Left ventricle myocardium inferior (tissue), 1 donor: ENCODE measurements around the gene SLC16A2. TPM values are rescaled to one million over a fixed set of nuclear protein-coding genes. Genes with fewer than 3 reads are reported as not detected.
"Not testable (repeated sequence)": the region's sequence is repeated elsewhere in the genome, so short reads cannot be mapped to it uniquely, and the experiment has no call there.

ENCODE experiments used
- DNase-seq: peaks from one replicate; pipeline ENCODE4 v3.0.0-alpha.2; 2020
- H3K27ac ChIP-seq: fragments of 200-600 bp; replicated peaks from 2 replicates; pipeline ENCODE4 v1.8.0; 2021
- H3K27me3 ChIP-seq: fragments of 200-600 bp; 2 replicates; pipeline ENCODE4 v1.8.0; 2021; ENCODE audit warnings: low read depth
- H3K36me3 ChIP-seq: fragments of 200-600 bp; 2 replicates; pipeline ENCODE4 v1.8.0; 2021
- H3K4me1 ChIP-seq: fragments of 200-600 bp; 2 replicates; pipeline ENCODE4 v1.8.0; 2021
- H3K4me3 ChIP-seq: fragments of 200-600 bp; 2 replicates; pipeline ENCODE4 v1.8.0; 2021; ENCODE audit warnings: mild to moderate bottlenecking, moderate library complexity
- H3K9me3 ChIP-seq: fragments of 200-600 bp; replicated peaks from 2 replicates; pipeline ENCODE4 v1.8.0; 2021
- intact Hi-C: fragments of 100-400 bp; cut with micrococcal nuclease; formaldehyde crosslinking; loops from one replicate; pipeline ENCODE4 v1.11.0; 2022
- total RNA-seq: library from RNA; stranded (reverse); fragmentation: NEBNext Ultra II Directional; extraction: Animal tissue kit (Norgen Biotek cat#: 25700); gene quantifications from one replicate; pipeline ENCODE4 v1.2.1, GENCODE V29; 2021
- TF ChIP-seq, protein P1 (sequence below): fragments of 200-600 bp; IDR thresholded peaks from 2 replicates; pipeline ENCODE4 v1.8.0; 2021; ENCODE audit warnings: antibody characterized with exemption, mild to moderate bottlenecking, borderline replicate concordance
- donor health status: DM: no; HTN: yes; CAD: no; lungs with severe emphysema.

The SLC16A2 gene
- total RNA-seq, 1 donor from 2014 or later = 6.1 TPM

DNA sequence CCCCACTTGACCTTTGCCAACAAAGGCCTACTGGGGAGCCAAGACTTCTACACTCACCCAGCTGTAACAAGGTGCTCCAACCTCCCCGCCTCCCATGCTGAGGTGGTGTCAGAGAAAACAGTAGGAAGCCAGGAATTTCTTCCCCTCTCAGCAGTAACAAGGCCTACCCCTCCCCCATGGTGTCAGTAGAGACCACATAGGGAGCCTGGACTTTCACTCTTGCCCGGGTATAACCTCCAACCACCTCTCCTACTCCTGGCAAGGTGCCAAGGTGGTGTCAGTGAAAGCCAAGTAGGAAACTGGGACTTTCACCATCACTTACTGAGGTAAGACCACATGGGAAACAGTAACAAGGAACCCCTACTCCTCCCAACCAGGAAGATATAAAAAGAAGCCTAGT is 93.1 kb downstream of the SLC16A2 start:
- no peak for DNase-seq
- no peaks in the 10 kb centered on the region for H3K9me3 ChIP-seq
- no peak overlapping the region for H3K27ac ChIP-seq
- no peaks in the 10 kb centered on the region for H3K27me3 ChIP-seq
- no peak overlapping the region for H3K4me3 ChIP-seq
- intact Hi-C loops = no loop called here
- H3K36me3 ChIP-seq = no peaks in the 10 kb centered on the region
- H3K4me1 ChIP-seq = no peaks in the 10 kb centered on the region
- TF ChIP-seq, protein P1, sequence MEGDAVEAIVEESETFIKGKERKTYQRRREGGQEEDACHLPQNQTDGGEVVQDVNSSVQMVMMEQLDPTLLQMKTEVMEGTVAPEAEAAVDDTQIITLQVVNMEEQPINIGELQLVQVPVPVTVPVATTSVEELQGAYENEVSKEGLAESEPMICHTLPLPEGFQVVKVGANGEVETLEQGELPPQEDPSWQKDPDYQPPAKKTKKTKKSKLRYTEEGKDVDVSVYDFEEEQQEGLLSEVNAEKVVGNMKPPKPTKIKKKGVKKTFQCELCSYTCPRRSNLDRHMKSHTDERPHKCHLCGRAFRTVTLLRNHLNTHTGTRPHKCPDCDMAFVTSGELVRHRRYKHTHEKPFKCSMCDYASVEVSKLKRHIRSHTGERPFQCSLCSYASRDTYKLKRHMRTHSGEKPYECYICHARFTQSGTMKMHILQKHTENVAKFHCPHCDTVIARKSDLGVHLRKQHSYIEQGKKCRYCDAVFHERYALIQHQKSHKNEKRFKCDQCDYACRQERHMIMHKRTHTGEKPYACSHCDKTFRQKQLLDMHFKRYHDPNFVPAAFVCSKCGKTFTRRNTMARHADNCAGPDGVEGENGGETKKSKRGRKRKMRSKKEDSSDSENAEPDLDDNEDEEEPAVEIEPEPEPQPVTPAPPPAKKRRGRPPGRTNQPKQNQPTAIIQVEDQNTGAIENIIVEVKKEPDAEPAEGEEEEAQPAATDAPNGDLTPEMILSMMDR = no peak

DNA sequence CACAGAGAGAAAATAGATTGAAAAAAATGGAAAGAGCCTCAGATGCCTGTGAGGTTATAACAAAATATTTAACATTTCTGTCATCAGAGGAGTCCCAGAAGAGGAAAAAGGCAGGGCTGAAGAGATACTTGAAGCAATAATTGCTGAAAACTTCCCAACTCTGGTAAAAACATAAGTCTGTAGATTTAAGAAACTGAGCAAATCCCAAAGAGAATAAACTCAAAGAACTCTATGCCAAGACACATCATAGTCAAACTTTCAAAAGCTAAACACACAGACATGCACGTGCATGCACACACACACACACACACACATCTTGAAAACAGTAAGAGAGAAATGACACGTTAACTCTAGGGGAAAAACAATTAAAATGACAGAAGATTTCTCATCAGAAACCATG is 94.1 kb downstream of the SLC16A2 start:
- Histone ChIP-seq H3K9me3 (no peaks in the 10 kb centered on the region), H3K36me3 (no peaks in the 10 kb centered on the region), H3K4me3 (no peak overlapping the region), H3K4me1 (no peaks in the 10 kb centered on the region), H3K27me3 (no peaks in the 10 kb centered on the region), H3K27ac (no peak overlapping the region)
- intact Hi-C loops = no loop called here
- TF ChIP-seq, protein P1 = no peak
- no peak for DNase-seq

DNA sequence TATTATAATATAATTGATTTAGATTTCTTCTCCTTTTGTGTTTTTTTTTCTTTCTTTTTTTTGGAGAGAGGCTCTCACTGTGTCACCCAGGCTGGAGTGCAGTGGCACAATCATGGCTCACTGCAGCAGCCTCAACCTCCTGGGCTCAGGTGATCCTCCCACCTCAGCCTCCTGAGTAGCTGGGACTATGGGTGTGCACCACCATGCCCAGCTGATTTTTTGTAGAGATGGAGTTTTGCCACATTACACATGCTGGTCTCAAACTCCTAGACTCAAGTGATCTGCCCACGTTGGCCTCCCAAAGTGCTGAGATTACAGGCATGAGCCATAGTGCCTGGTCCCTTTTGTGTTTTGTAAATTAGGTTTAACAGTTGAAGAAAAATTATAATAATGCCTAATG is 94.7 kb downstream of the SLC16A2 start:
- H3K36me3 ChIP-seq, intact Hi-C loops, H3K27ac ChIP-seq, H3K9me3 ChIP-seq, H3K4me1 ChIP-seq, DNase-seq, H3K27me3 ChIP-seq, H3K4me3 ChIP-seq: not testable (repeated sequence)

DNA sequence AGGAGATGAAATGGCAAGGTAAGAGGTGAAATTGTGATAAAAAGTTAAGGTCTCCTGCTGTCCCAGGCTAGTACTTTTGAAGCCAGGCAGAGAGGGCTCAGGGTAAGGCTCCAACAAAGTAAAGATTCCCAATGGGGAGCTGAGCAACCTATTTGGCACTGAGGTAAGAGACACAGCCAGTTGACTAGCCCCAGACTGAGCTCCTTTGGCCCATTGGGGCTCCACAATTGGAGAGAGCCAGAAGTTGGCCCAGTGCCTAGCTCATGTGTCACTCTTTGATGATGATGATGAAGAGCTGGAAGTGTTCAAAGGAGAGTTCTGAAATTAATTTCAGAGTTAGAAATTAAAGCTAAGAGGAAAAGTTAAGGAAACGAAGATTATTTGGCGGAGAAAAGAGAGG is 98.6 kb downstream of the SLC16A2 start:
- Histone ChIP-seq H3K4me1 (no peaks in the 10 kb centered on the region), H3K36me3 (no peaks in the 10 kb centered on the region), H3K27me3 (no peaks in the 10 kb centered on the region), H3K27ac (peak overlapping the region; percentile 40), H3K4me3 (no peak overlapping the region), H3K9me3 (no peaks in the 10 kb centered on the region)
- TF ChIP-seq, protein P1 = no peak
- intact Hi-C loops = no loop called here
- DNase-seq = peak; percentile 31

DNA sequence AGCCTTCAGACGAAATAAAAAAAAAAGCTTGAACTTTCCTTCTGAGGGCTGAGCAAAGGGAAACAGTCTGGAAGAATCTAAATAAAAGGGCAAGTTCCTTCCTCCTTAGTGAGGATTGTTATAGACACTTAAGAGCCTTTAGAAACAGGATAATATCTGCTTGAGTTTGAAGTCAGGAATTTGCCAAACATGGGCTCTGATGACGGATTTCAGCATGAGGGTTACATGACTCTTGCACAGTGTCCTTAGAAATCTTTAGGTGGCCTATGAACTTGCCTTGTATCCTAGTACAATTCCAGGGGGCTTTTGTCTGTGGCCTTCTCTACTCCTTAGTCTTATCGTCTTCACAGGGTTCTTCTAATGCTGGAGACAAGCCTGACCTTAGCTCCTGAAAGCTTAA is 99.0 kb downstream of the SLC16A2 start:
- Histone ChIP-seq H3K9me3 (no peaks in the 10 kb centered on the region), H3K36me3 (no peaks in the 10 kb centered on the region), H3K4me3 (no peak overlapping the region), H3K27ac (peak overlapping the region; percentile 40), H3K27me3 (no peaks in the 10 kb centered on the region), H3K4me1 (no peaks in the 10 kb centered on the region)
- no peak for DNase-seq
- TF ChIP-seq, protein P1 = no peak
- intact Hi-C loops = no loop called here

DNA sequence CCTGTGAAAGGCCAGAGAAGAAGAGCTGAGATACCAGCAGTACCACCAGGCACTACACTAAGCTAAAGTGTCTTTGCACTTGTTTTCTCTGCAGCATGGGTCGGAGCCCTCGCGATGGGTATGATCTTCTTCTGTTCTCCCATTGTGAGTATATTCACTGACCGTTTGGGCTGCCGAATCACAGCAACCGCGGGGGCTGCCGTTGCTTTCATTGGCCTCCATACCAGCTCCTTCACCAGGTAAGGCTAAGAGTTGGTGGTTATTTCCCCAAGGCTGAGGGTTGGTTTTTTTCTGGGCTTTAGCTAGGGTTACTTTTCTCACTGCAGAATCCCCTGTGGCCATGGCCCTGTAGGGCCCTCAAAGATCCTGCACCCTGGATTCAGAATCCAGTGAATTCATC is 99.6 kb downstream of the SLC16A2 start:
- no peaks in the 10 kb centered on the region for H3K27me3 ChIP-seq
- intact Hi-C loops = no loop called here
- TF ChIP-seq, protein P1 = no peak
- DNase-seq = no peak
- no peaks in the 10 kb centered on the region for H3K36me3 ChIP-seq
- H3K9me3 ChIP-seq = no peaks in the 10 kb centered on the region
- H3K4me3 ChIP-seq = no peak overlapping the region
- H3K4me1 ChIP-seq = no peaks in the 10 kb centered on the region
- peak overlapping the region; percentile 40 for H3K27ac ChIP-seq
